Activated naive CD8-positive, alpha-beta T cell treated with anti-CD3 and anti-CD28 coated beads for 36 hours (primary cell): Measurements from ENCODE around the gene SERPINB6. TPM values are rescaled to one million over a fixed set of nuclear protein-coding genes. Genes with fewer than 3 reads are reported as not detected.
"Not testable (repeated sequence)": the region's sequence is repeated elsewhere in the genome, so short reads cannot be mapped to it uniquely, and the experiment has no call there.

ENCODE experiments used
- DNase-seq: peaks from one replicate; pipeline ENCODE4 v3.0.0; 2021
- H3K27ac Mint-ChIP-seq: one replicate; pipeline ENCODE4 v1.8.0; 2022; ENCODE audit warnings: mild to moderate bottlenecking, moderate library complexity, mixed read lengths
- H3K27me3 Mint-ChIP-seq: one replicate; pipeline ENCODE4 v1.8.0; 2022; ENCODE audit warnings: mild to moderate bottlenecking, mixed read lengths
- H3K36me3 Mint-ChIP-seq: one replicate; pipeline ENCODE4 v1.8.0; 2021; ENCODE audit warnings: mild to moderate bottlenecking, mixed read lengths
- H3K4me1 Mint-ChIP-seq: one replicate; pipeline ENCODE4 v1.8.0; 2021; ENCODE audit warnings: mixed read lengths
- H3K4me3 Mint-ChIP-seq: one replicate; pipeline ENCODE4 v1.8.0; 2022; ENCODE audit warnings: mild to moderate bottlenecking, moderate library complexity, mixed read lengths
- H3K9me3 Mint-ChIP-seq: one replicate; pipeline ENCODE4 v1.8.0; 2022; ENCODE audit warnings: mixed read lengths
- total RNA-seq, 2 experiments: library from RNA; stranded (reverse); gene quantifications; one replicate each; pipeline ENCODE4 v1.2.3, GENCODE V29; 2021

The SERPINB6 gene
- total RNA-seq, 2 experiments from 2014 or later: 54.9 to 56.0 TPM

GRCh38 chr6:2931970-2932748 lies 39.2 kb downstream of the SERPINB6 start:
- no peak overlapping the region for H3K4me3 Mint-ChIP-seq

GRCh38 chr6:2931055-2931454 lies 40.3 kb downstream of the SERPINB6 start:
- peaks cover 11% of the 10 kb centered on the region for H3K4me1 Mint-ChIP-seq
- H3K27me3 Mint-ChIP-seq: no peaks in the 10 kb centered on the region
- no peak overlapping the region for H3K4me3 Mint-ChIP-seq
- no peak for DNase-seq
- H3K27ac Mint-ChIP-seq: no peak overlapping the region
- no peaks in the 10 kb centered on the region for H3K36me3 Mint-ChIP-seq
- H3K9me3 Mint-ChIP-seq: no peaks in the 10 kb centered on the region

More at GRCh38 chr6:2931970-2932748, 39.2 kb downstream of the SERPINB6 start:
- Mint-ChIP-seq H3K36me3 (peaks cover 8% of the 10 kb centered on the region), H3K4me1 (peaks cover 21% of the 10 kb centered on the region), H3K27ac (peak overlapping the region; percentile 71), H3K9me3 (peaks cover 7% of the 10 kb centered on the region), H3K27me3 (no peaks in the 10 kb centered on the region)
- peak; percentile 82 for DNase-seq

GRCh38 chr6:2927931-2928330 lies 43.4 kb downstream of the SERPINB6 start:
- not testable (repeated sequence) for H3K27ac Mint-ChIP-seq, DNase-seq

GRCh38 chr6:2925842-2926747 lies 45.3 kb downstream of the SERPINB6 start:
- DNase-seq, H3K36me3 Mint-ChIP-seq, H3K4me1 Mint-ChIP-seq, H3K27me3 Mint-ChIP-seq, H3K27ac Mint-ChIP-seq, H3K9me3 Mint-ChIP-seq, H3K4me3 Mint-ChIP-seq: not testable (repeated sequence)

More at GRCh38 chr6:2927931-2928330, 43.4 kb downstream of the SERPINB6 start:
- not testable (repeated sequence) for H3K4me3 Mint-ChIP-seq, H3K27me3 Mint-ChIP-seq, H3K9me3 Mint-ChIP-seq, H3K36me3 Mint-ChIP-seq
- H3K4me1 Mint-ChIP-seq: peaks cover 11% of the 10 kb centered on the region

GRCh38 chr6:2921520-2922115 lies 49.7 kb downstream of the SERPINB6 start:
- H3K4me3 Mint-ChIP-seq: no peak overlapping the region
- peaks cover 4% of the 10 kb centered on the region for H3K9me3 Mint-ChIP-seq
- H3K36me3 Mint-ChIP-seq: peaks cover 3% of the 10 kb centered on the region
- no peak for DNase-seq
- H3K27me3 Mint-ChIP-seq: no peaks in the 10 kb centered on the region
- no peak overlapping the region for H3K27ac Mint-ChIP-seq
- peaks cover 13% of the 10 kb centered on the region for H3K4me1 Mint-ChIP-seq

GRCh38 chr6:2920671-2921112 lies 50.7 kb downstream of the SERPINB6 start:
- DNase-seq: no peak
- Mint-ChIP-seq H3K9me3 (peaks cover 4% of the 10 kb centered on the region), H3K36me3 (peaks cover 3% of the 10 kb centered on the region), H3K4me1 (peaks cover 13% of the 10 kb centered on the region), H3K27ac (no peak overlapping the region), H3K4me3 (no peak overlapping the region), H3K27me3 (no peaks in the 10 kb centered on the region)

GRCh38 chr6:2919886-2920285 lies 51.5 kb downstream of the SERPINB6 start:
- H3K36me3 Mint-ChIP-seq: peaks cover 3% of the 10 kb centered on the region
- H3K4me3 Mint-ChIP-seq: no peak overlapping the region
- H3K4me1 Mint-ChIP-seq: peaks cover 13% of the 10 kb centered on the region
- no peaks in the 10 kb centered on the region for H3K27me3 Mint-ChIP-seq
- no peak overlapping the region for H3K27ac Mint-ChIP-seq
- DNase-seq: no peak
- H3K9me3 Mint-ChIP-seq: peaks cover 4% of the 10 kb centered on the region

GRCh38 chr6:2919401-2919800 lies 52.0 kb downstream of the SERPINB6 start:
- Mint-ChIP-seq H3K4me3 (no peak overlapping the region), H3K36me3 (peaks cover 3% of the 10 kb centered on the region), H3K4me1 (peaks cover 13% of the 10 kb centered on the region), H3K27me3 (no peaks in the 10 kb centered on the region), H3K27ac (peak overlapping the region; percentile 71), H3K9me3 (peaks cover 4% of the 10 kb centered on the region)
- no peak for DNase-seq

- Mint-ChIP-seq H3K36me3 (peaks cover 3% of the 10 kb centered on the region), H3K9me3 (peaks cover 4% of the 10 kb centered on the region), H3K4me1 (peaks cover 13% of the 10 kb centered on the region), H3K4me3 (no peak overlapping the region), H3K27me3 (no peaks in the 10 kb centered on the region), H3K27ac (peak overlapping the region; percentile 71)
- DNase-seq: no peak
Observed at GRCh38 chr6:2918936-2919335, 52.4 kb downstream of the SERPINB6 start.

GRCh38 chr6:2917801-2918445 lies 53.4 kb downstream of the SERPINB6 start:
- Mint-ChIP-seq H3K4me1 (peaks cover 13% of the 10 kb centered on the region), H3K27ac (no peak overlapping the region)

GRCh38 chr6:2917065-2917464 lies 54.3 kb downstream of the SERPINB6 start:
- Mint-ChIP-seq H3K27ac (no peak overlapping the region), H3K36me3 (peaks cover 3% of the 10 kb centered on the region), H3K4me1 (peaks cover 13% of the 10 kb centered on the region), H3K9me3 (peaks cover 4% of the 10 kb centered on the region), H3K27me3 (no peaks in the 10 kb centered on the region), H3K4me3 (no peak overlapping the region)
- DNase-seq: no peak

More at GRCh38 chr6:2917801-2918445, 53.4 kb downstream of the SERPINB6 start:
- Mint-ChIP-seq H3K9me3 (peaks cover 4% of the 10 kb centered on the region), H3K4me3 (no peak overlapping the region), H3K36me3 (peaks cover 3% of the 10 kb centered on the region), H3K27me3 (no peaks in the 10 kb centered on the region)
- no peak for DNase-seq

- H3K27ac Mint-ChIP-seq: no peak overlapping the region
- H3K27me3 Mint-ChIP-seq: no peaks in the 10 kb centered on the region
- peaks cover 17% of the 10 kb centered on the region for H3K4me1 Mint-ChIP-seq
- no peak overlapping the region for H3K4me3 Mint-ChIP-seq
- H3K36me3 Mint-ChIP-seq: peaks cover 3% of the 10 kb centered on the region
- peaks cover 4% of the 10 kb centered on the region for H3K9me3 Mint-ChIP-seq
- DNase-seq: no peak
Observed at GRCh38 chr6:2916158-2916925, 55.0 kb downstream of the SERPINB6 start.

GRCh38 chr6:2915150-2915549 lies 56.2 kb downstream of the SERPINB6 start:
- no peak overlapping the region for H3K27ac Mint-ChIP-seq
- H3K4me1 Mint-ChIP-seq: peaks cover 27% of the 10 kb centered on the region
- peaks cover 4% of the 10 kb centered on the region for H3K9me3 Mint-ChIP-seq
- H3K36me3 Mint-ChIP-seq: peaks cover 3% of the 10 kb centered on the region
- no peak for DNase-seq
- no peak overlapping the region for H3K4me3 Mint-ChIP-seq
- no peaks in the 10 kb centered on the region for H3K27me3 Mint-ChIP-seq

GRCh38 chr6:2914318-2914660 lies 57.1 kb downstream of the SERPINB6 start:
- Mint-ChIP-seq H3K36me3 (peaks cover 1% of the 10 kb centered on the region), H3K9me3 (peaks cover 1% of the 10 kb centered on the region), H3K27ac (no peak overlapping the region), H3K4me3 (no peak overlapping the region), H3K4me1 (peaks cover 29% of the 10 kb centered on the region), H3K27me3 (no peaks in the 10 kb centered on the region)
- DNase-seq: no peak
